GM12878 (cell line): ENCODE data around the gene RPS26. TPM values are rescaled to one million over a fixed set of nuclear protein-coding genes. Genes with fewer than 3 reads are reported as not detected.

Experiments
- ATAC-seq: fragments of 200-7000 bp; cut with Tn5 transposase; 3 replicates; pipeline ENCODE4 v1.9.1; 2020; ENCODE audit warnings: mild to moderate bottlenecking, moderate library complexity
- BruUV-seq: library from RNA; stranded (reverse); fragments of 400-500 nt; replicated peaks from 2 replicates; lab custom pipeline; 2021; lab: Mats Ljungman, UMichigan
- CTCF ChIA-PET: fragments of 300-600 bp; sonication (Branson Sonifier 250); formaldehyde crosslinking; extraction: SDS; loops from one replicate; lab custom pipeline; 2021; ENCODE audit warnings: inconsistent platforms; lab: Yijun Ruan, JAX
- POLR2A ChIA-PET: fragments of 350-600 bp; formaldehyde crosslinking; extraction: SDS; loops from one replicate; lab custom pipeline; 2021; ENCODE audit warnings: inconsistent platforms; lab: Charles Lee
- RAD21 ChIA-PET: fragments of 300-600 bp; sonication (Branson Sonifier 250); formaldehyde crosslinking; loops from one replicate; lab custom pipeline; 2023; ENCODE audit warnings: antibody characterized with exemption; ENCODE audit not compliant: unreplicated experiment; lab: Charles Lee
- SMC1A ChIA-PET: fragments of 300-600 bp; sonication (Branson Sonifier 250); formaldehyde crosslinking; loops from one replicate; lab custom pipeline; 2023; ENCODE audit not compliant: unreplicated experiment, uncharacterized antibody; lab: Charles Lee
- DNase-seq: peaks from one replicate; pipeline ENCODE4 v3.0.0-alpha.2; 2011; ENCODE audit warnings: low read depth, low spot score
- FAIRE-seq: peaks from 3 replicates; lab custom pipeline; 2011; peaks lifted over from hg19 to GRCh38; lab: Jason Lieb, UNC
- H2AFZ ChIP-seq: 2 replicates; pipeline ENCODE4 v1.6.0; 2011; ENCODE audit warnings: low read depth, low read length, control low read depth; ENCODE audit not compliant: control insufficient read depth
- H3K27ac ChIP-seq: 2 replicates; pipeline ENCODE4 v1.5.1; 2011; ENCODE audit warnings: control low read depth; ENCODE audit not compliant: control insufficient read depth, insufficient read depth
- H3K27me3 ChIP-seq, 2 experiments: replicated peaks in 1 of 2; 2 replicates each; pipeline versions ENCODE4 v1.6.0 to v1.6.1; 2011; ENCODE audit warnings: low read length in 1 of 2; ENCODE audit not compliant: control insufficient read depth in 2 of 2, insufficient read depth in 2 of 2
- H3K36me3 ChIP-seq, 2 experiments: 2 replicates each; pipeline ENCODE4 v1.5.1; 2011; ENCODE audit warnings: low read length in 1 of 2; ENCODE audit not compliant: control insufficient read depth in 2 of 2, insufficient read depth in 2 of 2
- H3K4me1 ChIP-seq: 2 replicates; pipeline ENCODE4 v1.6.1; 2011; ENCODE audit warnings: mild to moderate bottlenecking, low read length, moderate library complexity, mixed read lengths; ENCODE audit not compliant: control insufficient read depth, insufficient read depth
- H3K4me2 ChIP-seq: 2 replicates; pipeline ENCODE4 v1.6.0; 2011; ENCODE audit warnings: control low read depth; ENCODE audit not compliant: control insufficient read depth, insufficient read depth
- H3K4me3 ChIP-seq: fragments of 200-600 bp; sonication (generic); 2 replicates; pipeline ENCODE4 v1.5.1; 2016
- H3K79me2 ChIP-seq: 2 replicates; pipeline ENCODE4 v1.6.0; 2011; ENCODE audit warnings: low read length; ENCODE audit not compliant: control insufficient read depth, insufficient read depth
- H3K9ac ChIP-seq: 2 replicates; pipeline ENCODE4 v1.8.0; 2011; ENCODE audit warnings: low read length, control low read depth, mixed read lengths; ENCODE audit not compliant: control insufficient read depth, insufficient read depth
- H3K9me3 ChIP-seq: replicated peaks from 3 replicates; pipeline ENCODE4 v1.5.1; 2011; ENCODE audit warnings: mild to moderate bottlenecking, low read length; ENCODE audit not compliant: control insufficient read depth, insufficient read depth
- H4K20me1 ChIP-seq: 2 replicates; pipeline ENCODE4 v1.6.0; 2011; ENCODE audit not compliant: control insufficient read depth, insufficient read depth
- GABPA ChIP-seq: IDR thresholded peaks from 2 replicates; pipeline ENCODE4 v1.6.1; 2014; ENCODE audit warnings: antibody characterized with exemption, low read depth, mild to moderate bottlenecking, inconsistent platforms
- GATAD2B ChIP-seq: fragments of 450-650 bp; conservative IDR thresholded peaks from 2 replicates; pipeline ENCODE4 v1.6.1; 2017; ENCODE audit warnings: low read depth, mild to moderate bottlenecking, moderate library complexity
- HCFC1 ChIP-seq: fragments of 150-350 bp; IDR thresholded peaks from 2 replicates; pipeline ENCODE4 v1.6.1; 2014; ENCODE audit warnings: low read length
- MTA3 ChIP-seq: IDR thresholded peaks from 2 replicates; pipeline ENCODE4 v1.6.1; 2012; ENCODE audit warnings: low read length, inconsistent platforms, borderline replicate concordance
- MXI1 ChIP-seq: fragments of 150-350 bp; IDR thresholded peaks from 2 replicates; pipeline ENCODE4 v1.6.1; 2011; ENCODE audit warnings: low read depth, mild to moderate bottlenecking, inconsistent platforms, low read length, improper control_type of control experiment
- RBBP5 ChIP-seq: fragments of 200-600 bp; sonication (generic); conservative IDR thresholded peaks from 2 replicates; pipeline ENCODE4 v1.6.1; 2016
- STAT1 ChIP-seq: fragments of 450-650 bp; conservative IDR thresholded peaks from 2 replicates; pipeline ENCODE4 v1.6.1; 2014; ENCODE audit warnings: antibody characterized with exemption, mild to moderate bottlenecking
- USF1 ChIP-seq: IDR thresholded peaks from 2 replicates; pipeline ENCODE4 v1.6.1; 2011; ENCODE audit warnings: borderline replicate concordance, low read depth, mild to moderate bottlenecking, moderate library complexity, mixed read lengths, low read length; ENCODE audit not compliant: insufficient read depth; ENCODE audit errors: extremely low read length
- ZNF274 ChIP-seq: IDR thresholded peaks from one replicate; pipeline ENCODE4 v1.8.0; 2011; ENCODE audit not compliant: insufficient read length, insufficient read depth
- ZNF622 ChIP-seq: fragments of 450-650 bp; IDR thresholded peaks from 2 replicates; pipeline ENCODE4 v1.6.1; 2017; ENCODE audit warnings: mild to moderate bottlenecking, inconsistent platforms
- WGBS: methylation state at CpG from one replicate; pipeline ENCODE4 v1.1.6; 2016; ENCODE audit warnings: low lambda C conversion rate; ENCODE audit not compliant: insufficient replicate concordance, insufficient coverage; ENCODE audit errors: missing lambda C conversion rate; 5-methylcytosine and 5-hydroxymethylcytosine counted together
- in situ Hi-C: fragments of 300-500 bp; cut with MboI; formaldehyde crosslinking; loops from 9 replicates; pipeline ENCODE4 v1.14.3; 2018; ENCODE audit warnings: mixed read lengths
- intact Hi-C: fragments of 100-400 bp; cut with micrococcal nuclease; formaldehyde crosslinking; loops from one replicate; pipeline ENCODE4 v1.14.2; 2022; ENCODE audit not compliant: unreplicated experiment
- polyA plus RNA-seq, 11 experiments: library from polyadenylated mRNA; depleted of rRNA in 4 of 11; unstranded in 6 of 11; stranded (reverse) in 5 of 11; fragments of >200 nt; fragmentation: Nextera tagmentation in 4 of 11; fragmentation: Illumina TruSeq in 1 of 11; extraction: Ambion mirVana in 4 of 11; extraction: Trizol in 1 of 11; gene quantifications; 1 replicate in 1 of 11; 2 replicates in 10 of 11; pipeline versions ENCODE4 v1.2.1 to v1.2.3, GENCODE V29; 2011 to 2016; ENCODE audit warnings: inconsistent platforms in 2 of 11, missing spikeins in 2 of 11, low read depth in 1 of 11
- total RNA-seq, 4 experiments: library from RNA; depleted of rRNA in 3 of 4; stranded (reverse); fragments of >200 nt in 3 of 4; fragmentation: Illumina TruSeq in 1 of 4; extraction: Trizol in 1 of 4; gene quantifications; 2 replicates each; pipeline versions ENCODE4 v1.2.1 to v1.2.3, GENCODE V29; 2013 to 2021
- TF ChIP-seq, protein P1 (sequence below): fragments of 450-650 bp; IDR thresholded peaks from 2 replicates; pipeline ENCODE4 v1.6.1; 2016; ENCODE audit warnings: mild to moderate bottlenecking
- TF ChIP-seq, protein P2 (sequence below): IDR thresholded peaks from 2 replicates; pipeline ENCODE4 v1.6.1; 2012; ENCODE audit warnings: low read depth, low read length, improper control_type of control experiment

The RPS26 gene
- total and polyA plus RNA-seq, 10 of the 15 experiments (the other 5 are each of a cell fraction or from before 2014, with no cell fraction given), result 75.5 to 3,147 (median 881) TPM

- ChIA-PET RAD21 (interaction anchor here (1.0 kb wide), 1 partner anchor 33 kb away, joined by 3 read pairs; no protein-coding TSS in a partner anchor), SMC1A (no interaction called here), POLR2A (no interaction called here), CTCF (interaction anchor here (1.4 to 2.0 kb wide), 3 partner anchors 33 to 103 kb away, joined by 3 to 6 read pairs (median 4); partner anchors contain the start of gene SMARCC2)
- FAIRE-seq (peak; percentile 18), DNase-seq (no peak), ATAC-seq (no peak)
- Histone ChIP-seq H3K27ac (no peak overlapping the region), H3K9ac (no peak overlapping the region), H3K4me3 (no peak overlapping the region), H2AFZ (no peak overlapping the region), H3K4me1 (no peaks in the 10 kb centered on the region), H3K27me3 (peaks cover 0 to 2% of the 10 kb centered on the region in 2 experiments; a peak in 2 of 4 replicates), H3K79me2 (no peaks in the 10 kb centered on the region), H3K4me2 (no peak overlapping the region), H4K20me1 (no peaks in the 10 kb centered on the region), H3K9me3 (no peaks in the 10 kb centered on the region), H3K36me3 (no peaks in the 10 kb centered on the region)
- TF ChIP-seq STAT1, result no peak
- TF ChIP-seq ZNF622, result no peak
- TF ChIP-seq GATAD2B, result no peak
- TF ChIP-seq GABPA, result no peak
- TF ChIP-seq, protein P1, sequence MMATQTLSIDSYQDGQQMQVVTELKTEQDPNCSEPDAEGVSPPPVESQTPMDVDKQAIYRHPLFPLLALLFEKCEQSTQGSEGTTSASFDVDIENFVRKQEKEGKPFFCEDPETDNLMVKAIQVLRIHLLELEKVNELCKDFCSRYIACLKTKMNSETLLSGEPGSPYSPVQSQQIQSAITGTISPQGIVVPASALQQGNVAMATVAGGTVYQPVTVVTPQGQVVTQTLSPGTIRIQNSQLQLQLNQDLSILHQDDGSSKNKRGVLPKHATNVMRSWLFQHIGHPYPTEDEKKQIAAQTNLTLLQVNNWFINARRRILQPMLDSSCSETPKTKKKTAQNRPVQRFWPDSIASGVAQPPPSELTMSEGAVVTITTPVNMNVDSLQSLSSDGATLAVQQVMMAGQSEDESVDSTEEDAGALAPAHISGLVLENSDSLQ, result no peak
- TF ChIP-seq USF1, result no peak
- TF ChIP-seq ZNF274, result no peak
- no peak for TF ChIP-seq HCFC1
- TF ChIP-seq MTA3, result no peak
- no peak for TF ChIP-seq MXI1
- TF ChIP-seq RBBP5, result no peak
- TF ChIP-seq, protein P2, sequence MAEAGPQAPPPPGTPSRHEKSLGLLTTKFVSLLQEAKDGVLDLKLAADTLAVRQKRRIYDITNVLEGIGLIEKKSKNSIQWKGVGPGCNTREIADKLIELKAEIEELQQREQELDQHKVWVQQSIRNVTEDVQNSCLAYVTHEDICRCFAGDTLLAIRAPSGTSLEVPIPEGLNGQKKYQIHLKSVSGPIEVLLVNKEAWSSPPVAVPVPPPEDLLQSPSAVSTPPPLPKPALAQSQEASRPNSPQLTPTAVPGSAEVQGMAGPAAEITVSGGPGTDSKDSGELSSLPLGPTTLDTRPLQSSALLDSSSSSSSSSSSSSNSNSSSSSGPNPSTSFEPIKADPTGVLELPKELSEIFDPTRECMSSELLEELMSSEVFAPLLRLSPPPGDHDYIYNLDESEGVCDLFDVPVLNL, result no peak
- 62% methylated on average over 6 of the region's 6 CpGs for WGBS
- in situ Hi-C loops, result no loop called here
- intact Hi-C loops, result no loop called here
- no TSS peak for BruUV-seq
Observed at GRCh38 chr12:56086608-56087007, 44.9 kb downstream of the RPS26 start.
